Nephron progenitor cell (in vitro differentiated cells): ENCODE measurements around the gene FAM131C.
A peak's percentile ranks its signal among the peaks of the same experiment; 100 is the strongest.

Source experiments
- DNase-seq: peaks from one replicate; pipeline ENCODE4 v3.0.0; 2021
- H3K27ac Mint-ChIP-seq: 2 replicates; pipeline ENCODE4 v1.8.0; 2021; ENCODE audit warnings: mild to moderate bottlenecking, moderate library complexity, mixed read lengths
- H3K27me3 Mint-ChIP-seq: 2 replicates; pipeline ENCODE4 v1.8.0; 2021; ENCODE audit warnings: mild to moderate bottlenecking, low read depth, mixed read lengths; ENCODE audit not compliant: poor library complexity
- H3K36me3 Mint-ChIP-seq: 2 replicates; pipeline ENCODE4 v1.8.0; 2021; ENCODE audit warnings: low read depth, mixed read lengths
- H3K4me1 Mint-ChIP-seq: 2 replicates; pipeline ENCODE4 v1.8.0; 2021; ENCODE audit warnings: mixed read lengths
- H3K4me3 Mint-ChIP-seq: 2 replicates; pipeline ENCODE4 v1.8.0; 2021; ENCODE audit warnings: mild to moderate bottlenecking, moderate library complexity, mixed read lengths
- H3K9me3 Mint-ChIP-seq: 2 replicates; pipeline ENCODE4 v1.8.0; 2021; ENCODE audit warnings: mild to moderate bottlenecking, moderate library complexity, mixed read lengths
- CTCF ChIP-seq: fragments of 200-600 bp; sonication (generic); IDR thresholded peaks from 2 replicates; pipeline ENCODE4 v1.5.0; 2021; ENCODE audit warnings: antibody characterized with exemption

Gene FAM131C

GRCh38 chr1:16011936-16012589, 61.4 kb downstream of the FAM131C start:
- Mint-ChIP-seq H3K36me3 (no peaks in the 10 kb centered on the region), H3K27ac (no peak overlapping the region), H3K9me3 (no peaks in the 10 kb centered on the region), H3K27me3 (peaks cover 21% of the 10 kb centered on the region), H3K4me3 (no peak overlapping the region), H3K4me1 (peaks cover 27% of the 10 kb centered on the region)
- DNase-seq, result no peak
- no peak for TF ChIP-seq CTCF

GRCh38 chr1:16010837-16011236, 62.6 kb downstream of the FAM131C start:
- Mint-ChIP-seq H3K27me3 (peaks cover 21% of the 10 kb centered on the region), H3K4me3 (no peak overlapping the region), H3K9me3 (no peaks in the 10 kb centered on the region), H3K4me1 (peaks cover 32% of the 10 kb centered on the region), H3K36me3 (no peaks in the 10 kb centered on the region), H3K27ac (no peak overlapping the region)
- TF ChIP-seq CTCF, result no peak
- no peak for DNase-seq

GRCh38 chr1:16009678-16010077, 63.8 kb downstream of the FAM131C start:
- DNase-seq, result no peak

GRCh38 chr1:16009030-16009460, 64.4 kb downstream of the FAM131C start:
- Mint-ChIP-seq H3K4me3 (no peak overlapping the region), H3K27me3 (peaks cover 17% of the 10 kb centered on the region), H3K27ac (no peak overlapping the region), H3K36me3 (no peaks in the 10 kb centered on the region), H3K9me3 (no peaks in the 10 kb centered on the region), H3K4me1 (peaks cover 16% of the 10 kb centered on the region)
- peak; percentile 94 for DNase-seq
- peak; percentile 97 for TF ChIP-seq CTCF

More at GRCh38 chr1:16009678-16010077, 63.8 kb downstream of the FAM131C start:
- Mint-ChIP-seq H3K4me1 (peaks cover 21% of the 10 kb centered on the region), H3K36me3 (no peaks in the 10 kb centered on the region), H3K27ac (no peak overlapping the region), H3K9me3 (no peaks in the 10 kb centered on the region), H3K4me3 (no peak overlapping the region), H3K27me3 (peaks cover 17% of the 10 kb centered on the region)
- TF ChIP-seq CTCF, result no peak
